GM21367 (cell line): Measurements from ENCODE around the gene ATAD3C.
A peak's percentile ranks its signal among the peaks of the same experiment; 100 is the strongest.
"Not testable (repeated sequence)": the region's sequence is repeated elsewhere in the genome, so short reads cannot be mapped to it uniquely, and the experiment has no call there.

Source experiments
- ATAC-seq: cut with Tn5 transposase; IDR thresholded peaks from one replicate; pipeline ENCODE4 v1.9.1; 2021; ENCODE audit not compliant: unreplicated experiment

The ATAD3C gene

DNA sequence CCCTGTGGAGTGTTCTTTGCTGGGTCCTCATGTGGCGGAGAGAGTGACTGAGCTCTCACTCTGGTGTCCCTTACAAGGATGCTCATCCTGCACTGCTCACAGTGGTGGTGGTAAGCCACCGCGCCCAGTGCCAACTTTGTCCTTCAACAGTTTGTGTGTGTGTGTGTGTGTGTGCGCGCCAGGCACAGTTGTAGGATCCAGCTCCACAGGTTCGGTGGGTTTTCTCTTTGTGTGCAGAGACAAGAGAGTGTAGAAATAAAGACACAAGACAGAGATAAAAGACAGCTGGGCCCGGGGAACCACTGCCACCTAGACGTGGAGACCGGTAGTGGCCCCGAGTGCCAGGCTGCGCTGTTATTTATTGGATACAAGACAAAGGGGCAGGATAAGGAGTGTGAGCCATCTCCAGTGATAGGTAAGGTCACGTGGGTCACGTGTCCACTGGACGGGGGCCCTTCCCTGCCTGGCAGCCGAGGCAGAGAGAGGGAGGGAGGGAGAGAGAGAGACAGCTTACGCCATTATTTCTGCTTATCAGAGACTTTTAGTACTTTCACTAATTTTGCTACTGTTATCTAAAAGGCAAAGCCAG lies 55.4 kb downstream of the ATAD3C start:
- not testable (repeated sequence) for ATAC-seq

GRCh38 chr1:1505366-1505798 lies 55.9 kb downstream of the ATAD3C start:
- not testable (repeated sequence) for ATAC-seq

DNA sequence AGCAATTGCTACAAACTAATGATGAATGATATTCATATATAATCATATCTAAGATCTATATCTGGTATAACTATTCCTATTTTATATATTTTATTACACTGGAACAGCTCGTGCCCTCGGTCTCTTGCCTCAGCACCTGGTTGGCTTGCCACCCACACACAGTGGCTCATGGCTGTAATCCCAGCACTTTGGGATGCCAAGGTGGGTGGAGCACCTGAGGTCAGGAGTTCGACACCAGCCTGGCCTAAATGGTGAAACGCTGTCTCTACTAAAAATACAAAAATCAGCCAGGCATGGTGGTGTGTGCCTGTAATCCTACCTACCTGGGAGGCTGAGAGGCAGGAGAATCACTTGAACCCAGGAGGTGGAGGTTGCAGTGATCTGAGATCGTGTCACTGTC lies 56.3 kb downstream of the ATAD3C start:
- ATAC-seq, result not testable (repeated sequence)

DNA sequence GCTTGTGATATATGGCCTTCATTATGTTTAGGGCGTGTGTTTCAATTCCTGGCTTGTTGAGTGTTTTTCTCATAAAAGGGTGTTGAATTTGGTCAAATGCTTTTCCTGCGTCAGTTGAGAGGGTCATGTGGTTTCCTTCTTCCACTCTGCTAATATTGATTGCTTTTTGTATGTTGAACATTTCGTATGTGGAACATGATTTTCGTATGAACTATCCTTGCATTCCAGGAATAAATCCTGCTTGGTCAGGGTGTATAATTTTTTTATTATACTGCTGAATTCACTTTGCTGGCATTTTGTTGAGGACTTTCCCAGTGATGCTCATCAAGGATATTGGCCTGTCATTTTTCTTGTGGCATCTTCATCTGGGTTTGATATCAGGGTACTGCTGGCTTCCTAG lies 57.8 kb downstream of the ATAD3C start:
- ATAC-seq, result no peak

DNA sequence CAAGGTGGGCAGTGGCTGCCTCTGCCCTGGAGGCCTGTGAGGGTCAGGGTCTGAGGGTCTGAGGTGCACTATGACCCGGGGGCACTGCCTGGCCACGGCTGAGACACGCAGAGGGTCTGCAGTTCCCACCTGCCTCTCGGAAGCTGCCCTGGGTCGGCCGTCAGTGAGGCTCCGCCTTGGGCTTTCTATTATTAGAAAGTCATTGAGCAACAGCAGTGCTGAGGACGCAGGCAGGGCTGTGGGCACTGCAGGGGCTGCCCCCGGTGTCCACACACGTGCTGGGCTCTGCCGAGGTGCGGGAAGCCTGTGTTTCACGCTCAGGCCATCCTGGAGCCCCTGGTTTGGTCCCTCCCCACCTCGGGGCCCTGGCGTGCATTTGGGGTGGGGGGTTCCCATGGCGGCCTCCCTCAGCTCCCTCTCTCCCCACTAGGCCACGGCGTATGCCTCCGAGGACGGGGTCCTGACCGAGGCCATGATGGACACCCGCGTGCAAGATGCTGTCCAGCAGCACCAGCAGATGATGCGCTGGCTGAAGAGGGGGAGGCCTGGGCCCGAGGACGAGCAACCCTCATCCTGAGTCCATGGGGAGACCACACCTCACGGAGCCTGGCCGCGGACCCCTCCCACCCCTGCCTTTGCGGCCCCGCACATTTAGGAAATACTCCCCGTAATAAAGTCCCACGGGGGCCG lies 59.4 kb downstream of the ATAD3C start:
- ATAC-seq, result not testable (repeated sequence)

- ATAC-seq, result not testable (repeated sequence)
Measured at GRCh38 chr1:1509465-1509850, 60.0 kb downstream of the ATAD3C start.

DNA sequence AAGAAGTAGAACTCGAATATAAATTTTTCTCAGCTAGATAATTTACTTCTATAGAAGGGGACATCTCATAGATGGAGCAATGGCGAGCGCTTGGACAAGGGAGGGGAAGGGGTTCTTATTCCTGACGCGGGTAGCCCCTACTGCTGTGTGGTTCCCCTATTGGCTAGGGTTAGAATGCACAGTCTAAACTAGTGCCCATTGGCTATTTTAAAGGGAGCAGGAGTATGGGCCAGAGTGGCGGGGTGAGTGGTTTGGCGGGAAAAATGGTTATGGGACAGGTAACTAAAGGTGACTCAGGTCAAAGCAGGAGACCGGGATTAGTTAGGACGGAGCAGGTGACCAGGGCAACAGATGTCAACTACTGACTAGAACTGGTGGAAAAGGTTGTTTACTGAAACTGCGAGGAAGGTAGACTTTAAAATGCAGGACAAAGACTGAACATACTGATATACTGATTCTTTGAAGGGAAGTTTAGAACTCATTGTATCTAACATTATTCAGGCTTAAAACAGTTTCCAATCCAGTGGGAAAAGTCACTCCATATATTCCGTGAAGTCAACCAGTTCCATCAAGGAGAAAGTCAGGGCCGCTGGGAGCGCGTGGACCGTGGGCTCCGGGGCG lies 61.5 kb downstream of the ATAD3C start:
- no peak for ATAC-seq

- peak; percentile 81 for ATAC-seq
Measured at GRCh38 chr1:1511533-1512285, 62.2 kb downstream of the ATAD3C start, which contains the start of gene ATAD3A. ATAD3A (plus strand) TSS chr1:1512162; CDS start chr1:1512269, 107 bp downstream.

DNA sequence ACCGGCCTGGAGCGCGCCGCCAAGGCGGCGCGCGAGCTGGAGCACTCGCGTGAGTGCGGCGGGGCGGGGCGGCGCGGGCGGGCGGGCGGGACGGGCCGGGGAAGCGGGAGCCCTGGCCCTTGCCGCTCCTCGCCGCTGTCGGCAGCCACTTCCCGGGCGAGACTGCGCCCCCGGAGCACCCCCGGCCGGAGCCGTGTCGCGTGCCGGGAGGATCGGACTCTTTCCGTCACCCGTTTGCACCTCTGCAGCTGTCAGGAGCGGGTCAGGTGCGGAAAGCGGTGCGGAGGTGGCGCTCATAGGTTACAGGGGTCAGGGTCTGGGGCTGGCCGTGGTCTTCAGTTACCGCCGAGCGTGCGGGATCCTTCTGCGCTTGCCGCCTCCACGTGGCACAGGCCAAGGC lies 62.9 kb downstream of the ATAD3C start:
- ATAC-seq, result not testable (repeated sequence)

DNA sequence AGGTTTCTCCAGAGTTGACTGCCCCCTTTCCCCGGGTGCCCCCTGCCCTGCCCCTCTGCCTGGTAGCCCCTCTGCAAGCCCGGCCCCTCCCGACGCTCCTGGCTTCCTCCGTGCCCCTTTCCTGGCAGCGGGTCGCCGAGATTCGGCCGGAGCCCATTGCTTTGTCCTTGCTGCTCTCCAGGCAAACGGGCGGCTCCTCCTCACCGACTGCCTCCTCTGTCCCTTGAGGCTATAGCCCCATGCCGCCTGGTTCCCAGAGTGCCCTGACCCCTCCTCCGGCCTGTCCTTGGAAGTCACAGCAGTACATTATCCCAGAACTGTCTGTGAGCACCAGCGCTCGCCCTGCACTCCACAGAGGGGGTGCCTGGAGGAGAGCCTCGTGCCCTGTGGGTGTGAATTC lies 64.2 kb downstream of the ATAD3C start:
- not testable (repeated sequence) for ATAC-seq

GRCh38 chr1:1514376-1514775 lies 64.9 kb downstream of the ATAD3C start:
- not testable (repeated sequence) for ATAC-seq

- ATAC-seq, result not testable (repeated sequence)
Measured at GRCh38 chr1:1516923-1517322, 67.4 kb downstream of the ATAD3C start.

GRCh38 chr1:1517973-1518620 lies 68.6 kb downstream of the ATAD3C start:
- no peak for ATAC-seq

- not testable (repeated sequence) for ATAC-seq
Measured at GRCh38 chr1:1518621-1519007, 69.1 kb downstream of the ATAD3C start.
